Neural cell (in vitro differentiated cells): Measurements from ENCODE around the gene GALNT14. TPM values are rescaled to one million over a fixed set of nuclear protein-coding genes. Genes with fewer than 3 reads are reported as not detected.

ENCODE experiments used
- H2AFZ ChIP-seq: fragments of 200-600, 300-800 bp; sonication (generic), shearing (Covaris generic); 2 replicates; pipeline ENCODE4 v1.6.0; 2014; ENCODE audit warnings: low read depth, mild to moderate bottlenecking, antibody characterized with exemption, low read length, moderate library complexity
- H3F3A ChIP-seq: fragments of 200-600 bp; shearing (Covaris generic); 2 replicates; pipeline ENCODE4 v1.6.1; 2016; ENCODE audit warnings: mild to moderate bottlenecking, moderate library complexity, mixed read lengths, antibody characterized with exemption, low read length; ENCODE audit not compliant: insufficient read depth, poor library complexity, severe bottlenecking
- H3K27ac ChIP-seq: fragments of 200-600, 300-800 bp; sonication (generic), shearing (Covaris generic); 2 replicates; pipeline ENCODE4 v1.5.1; 2014; ENCODE audit warnings: mild to moderate bottlenecking, low read length, moderate library complexity
- H3K27me3 ChIP-seq: fragments of 300-800, 200-600 bp; sonication (generic), shearing (Covaris generic); 2 replicates; pipeline ENCODE4 v1.6.0; 2014; ENCODE audit warnings: mild to moderate bottlenecking, low read depth, low read length, moderate library complexity; ENCODE audit not compliant: insufficient read depth
- H3K36me3 ChIP-seq: fragments of 300-800, 200-600 bp; sonication (generic), shearing (Covaris generic); 2 replicates; pipeline ENCODE4 v1.5.1; 2014; ENCODE audit warnings: mild to moderate bottlenecking, antibody characterized with exemption, low read length, moderate library complexity; ENCODE audit not compliant: insufficient read depth
- H3K4me2 ChIP-seq: fragments of 300-800, 200-600 bp; sonication (generic), shearing (Covaris generic); 2 replicates; pipeline ENCODE4 v1.6.0; 2014; ENCODE audit warnings: mild to moderate bottlenecking, low read length
- H3K4me3 ChIP-seq: fragments of 300-800, 200-600 bp; sonication (generic), shearing (Covaris generic); 2 replicates; pipeline ENCODE4 v1.5.1; 2014; ENCODE audit warnings: mild to moderate bottlenecking, low read length, moderate library complexity
- H3K79me2 ChIP-seq: fragments of 200-600 bp; shearing (Covaris generic); replicated peaks from 2 replicates; pipeline ENCODE4 v1.6.0; 2014; ENCODE audit warnings: mild to moderate bottlenecking, low read length, moderate library complexity; ENCODE audit not compliant: insufficient read depth
- H3K9ac ChIP-seq: fragments of 300-800, 200-600 bp; sonication (generic), shearing (Covaris generic); 2 replicates; pipeline ENCODE4 v1.6.1; 2016; ENCODE audit warnings: mild to moderate bottlenecking, low read length, mixed read lengths
- H3K9me2 ChIP-seq: fragments of 200-600 bp; shearing (Covaris generic); 2 replicates; pipeline ENCODE4 v1.6.1; 2016; ENCODE audit warnings: mild to moderate bottlenecking, low read length, mixed read lengths; ENCODE audit not compliant: insufficient read depth
- H3K9me3 ChIP-seq: fragments of 200-600, 300-800 bp; sonication (generic), shearing (Covaris generic); 2 replicates; pipeline ENCODE4 v1.6.1; 2016; ENCODE audit warnings: mild to moderate bottlenecking, mixed run types, low read length, moderate library complexity, mixed read lengths
- H4K20me1 ChIP-seq: fragments of 200-600 bp; shearing (Covaris generic); 2 replicates; pipeline ENCODE4 v1.6.1; 2016; ENCODE audit warnings: mild to moderate bottlenecking, mixed run types; ENCODE audit not compliant: insufficient read depth
- CTCF ChIP-seq: fragments of 450-650 bp; IDR thresholded peaks from 2 replicates; pipeline ENCODE4 v1.5.1; 2014; ENCODE audit warnings: antibody characterized with exemption, mild to moderate bottlenecking, moderate library complexity; ENCODE audit not compliant: poor library complexity, severe bottlenecking
- EP300 ChIP-seq: fragments of 450-650 bp; conservative IDR thresholded peaks from 2 replicates; pipeline ENCODE4 v1.6.1; 2014; ENCODE audit warnings: antibody characterized with exemption, mild to moderate bottlenecking, moderate library complexity; ENCODE audit not compliant: poor library complexity, severe bottlenecking
- EZH2 ChIP-seq: fragments of 200-600, 300-800 bp; shearing (Covaris generic), sonication (generic); IDR thresholded peaks from 2 replicates; pipeline ENCODE4 v1.6.1; 2014; ENCODE audit warnings: antibody characterized with exemption, low read length, borderline replicate concordance, mild to moderate bottlenecking; ENCODE audit not compliant: insufficient read depth, poor library complexity, severe bottlenecking
- MXI1 ChIP-seq: fragments of 450-650 bp; conservative IDR thresholded peaks from 2 replicates; pipeline ENCODE4 v1.6.1; 2014; ENCODE audit warnings: antibody characterized with exemption, mild to moderate bottlenecking; ENCODE audit not compliant: poor library complexity, severe bottlenecking
- POLR2AphosphoS5 ChIP-seq: IDR thresholded peaks from 2 replicates; pipeline ENCODE4 v1.6.1; 2012
- RAD21 ChIP-seq: fragments of 450-650 bp; conservative IDR thresholded peaks from 2 replicates; pipeline ENCODE4 v1.6.1; 2014; ENCODE audit warnings: antibody characterized with exemption, mild to moderate bottlenecking, moderate library complexity
- REST ChIP-seq: IDR thresholded peaks from 2 replicates; pipeline ENCODE4 v1.6.1; 2012; ENCODE audit warnings: borderline replicate concordance
- SMC3 ChIP-seq: fragments of 450-650 bp; conservative IDR thresholded peaks from 2 replicates; pipeline ENCODE4 v1.6.1; 2014; ENCODE audit warnings: antibody characterized with exemption, mild to moderate bottlenecking, moderate library complexity; ENCODE audit not compliant: poor library complexity
- TAF1 ChIP-seq: IDR thresholded peaks from 2 replicates; pipeline ENCODE4 v1.6.1; 2012; ENCODE audit warnings: low read depth
- polyA plus RNA-seq: library from polyadenylated mRNA; depleted of rRNA; stranded (reverse); fragments of >200 nt; gene quantifications from 2 replicates; pipeline ENCODE4 v1.2.3, GENCODE V29; 2014

The GALNT14 gene
- polyA plus RNA-seq, 1 donor from 2014 or later: 15.9 TPM

- no peak overlapping the region for H2AFZ ChIP-seq
- no peaks in the 10 kb centered on the region for H3K9me3 ChIP-seq
- no peaks in the 10 kb centered on the region for H3F3A ChIP-seq
- no peaks in the 10 kb centered on the region for H3K9me2 ChIP-seq
- H3K27me3 ChIP-seq: peaks cover 9% of the 10 kb centered on the region
- no peak overlapping the region for H3K4me2 ChIP-seq
- no peaks in the 10 kb centered on the region for H4K20me1 ChIP-seq
- no peaks in the 10 kb centered on the region for H3K79me2 ChIP-seq
- H3K27ac ChIP-seq: no peak overlapping the region
- H3K4me3 ChIP-seq: no peak overlapping the region
- TF ChIP-seq TAF1 (no peak), SMC3 (no peak), EP300 (no peak), MXI1 (no peak), CTCF (no peak), RAD21 (no peak), EZH2 (no peak), POLR2AphosphoS5 (no peak)
- H3K9ac ChIP-seq: no peak overlapping the region
- H3K36me3 ChIP-seq: no peaks in the 10 kb centered on the region
Measured at GRCh38 chr2:31004257-31004656, 134.0 kb downstream of the GALNT14 start.

GRCh38 chr2:31003749-31004148 is 134.5 kb downstream of the GALNT14 start:
- Histone ChIP-seq H3K4me2 (no peak overlapping the region), H4K20me1 (no peaks in the 10 kb centered on the region), H3K79me2 (no peaks in the 10 kb centered on the region), H3K9ac (no peak overlapping the region), H3K4me3 (no peak overlapping the region), H3K9me2 (no peaks in the 10 kb centered on the region), H3K27ac (no peak overlapping the region), H3K9me3 (no peaks in the 10 kb centered on the region), H3K36me3 (no peaks in the 10 kb centered on the region), H3F3A (no peaks in the 10 kb centered on the region), H3K27me3 (peaks cover 9% of the 10 kb centered on the region), H2AFZ (no peak overlapping the region)
- TF ChIP-seq REST (no peak), EP300 (no peak), MXI1 (no peak), TAF1 (no peak), EZH2 (no peak), POLR2AphosphoS5 (no peak), CTCF (no peak), RAD21 (no peak), SMC3 (no peak)
